Hematopoietic multipotent progenitor cell (in vitro differentiated cells): Measurements from ENCODE around the gene PRKN. TPM values are rescaled to one million over a fixed set of nuclear protein-coding genes. Genes with fewer than 3 reads are reported as not detected.

ENCODE experiments used
- DNase-seq, 3 donors: peaks; one replicate each; pipeline ENCODE4 v3.0.0-alpha.2; 2011 to 2015; ENCODE audit warnings: low read depth in 2 of 3, low spot score in 2 of 3
- total RNA-seq: library from RNA; depleted of rRNA; stranded (reverse); fragments of >200 nt; gene quantifications from one replicate; pipeline ENCODE4 v1.2.3, GENCODE V29; 2012

PRKN gene
- total RNA-seq, 1 donor: 7.0 TPM

DNA sequence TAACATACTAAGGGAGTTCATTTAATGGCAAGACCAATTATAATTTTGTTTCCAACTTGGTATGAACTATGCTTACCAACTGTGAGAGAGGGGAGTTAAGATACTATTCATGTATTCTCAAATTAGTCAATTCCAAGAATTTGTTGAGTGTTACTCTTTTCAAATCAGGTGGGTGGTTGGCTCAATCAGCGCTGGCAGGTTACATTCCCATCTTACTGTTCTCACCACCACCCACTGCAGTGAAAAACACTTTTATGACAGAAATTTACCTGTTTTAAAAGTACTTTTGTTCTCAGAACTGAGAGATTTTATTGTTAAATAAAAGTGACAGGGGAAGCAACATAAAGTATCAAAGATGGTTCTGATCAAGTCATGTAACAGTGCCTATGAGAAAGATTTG, 642.0 kb downstream of the PRKN start:
- DNase-seq: no peak

DNA sequence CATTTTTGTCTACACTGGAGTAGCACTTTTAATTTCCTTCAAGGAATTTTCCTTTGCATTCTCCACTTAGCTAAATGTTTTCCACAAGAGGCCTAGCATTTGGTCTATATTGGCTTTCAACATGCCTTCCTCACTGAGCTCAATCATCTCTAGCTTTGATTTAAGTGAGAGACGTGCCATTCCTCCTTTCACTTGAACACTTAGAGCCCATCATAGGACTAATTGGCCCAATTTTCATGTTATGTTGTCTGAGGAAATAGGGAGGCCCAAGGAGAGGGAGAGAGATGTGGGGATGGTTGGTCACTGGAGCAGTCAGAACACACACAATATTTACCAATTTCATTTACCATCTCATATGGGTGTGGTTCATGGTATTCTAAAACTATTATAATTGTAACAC, 645.0 kb downstream of the PRKN start:
- no peak for DNase-seq

DNA sequence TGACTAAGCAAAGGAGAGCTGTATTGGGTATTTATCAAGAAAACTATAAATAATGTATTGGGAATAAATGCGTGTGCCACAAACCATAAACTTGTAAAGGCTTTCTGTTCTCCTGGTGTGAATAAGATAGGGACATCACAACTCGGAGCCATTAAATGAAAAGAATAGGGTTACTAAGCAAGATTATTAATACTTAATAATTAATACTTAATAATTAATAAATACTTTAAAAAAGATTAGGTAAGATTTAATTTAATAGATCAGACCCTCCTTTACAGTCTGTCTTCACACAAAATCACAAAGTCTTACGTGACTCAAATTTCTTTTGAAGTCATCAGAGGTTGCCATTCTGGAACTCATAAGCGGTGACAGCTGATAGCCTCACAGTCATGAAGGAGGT, 648.9 kb downstream of the PRKN start:
- DNase-seq: no peak

DNA sequence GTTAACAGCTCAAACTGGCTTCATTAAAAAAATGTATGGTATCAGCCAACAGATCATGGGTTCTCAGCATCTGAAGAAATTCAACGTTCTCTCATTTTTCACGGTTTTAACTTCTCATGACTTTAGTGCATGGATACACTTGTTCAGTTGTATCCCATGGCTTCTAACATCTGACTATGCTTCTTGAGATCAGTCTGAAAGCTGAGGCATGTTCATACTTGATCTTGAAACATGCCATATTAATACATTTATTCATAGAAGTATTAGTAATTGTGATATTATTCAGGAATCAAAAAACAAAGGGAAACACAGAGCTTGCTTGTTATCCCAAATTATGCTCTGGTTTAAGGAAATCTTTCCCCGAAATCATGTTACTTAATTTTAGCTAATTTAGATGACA, 649.4 kb downstream of the PRKN start:
- DNase-seq: no peak

DNA sequence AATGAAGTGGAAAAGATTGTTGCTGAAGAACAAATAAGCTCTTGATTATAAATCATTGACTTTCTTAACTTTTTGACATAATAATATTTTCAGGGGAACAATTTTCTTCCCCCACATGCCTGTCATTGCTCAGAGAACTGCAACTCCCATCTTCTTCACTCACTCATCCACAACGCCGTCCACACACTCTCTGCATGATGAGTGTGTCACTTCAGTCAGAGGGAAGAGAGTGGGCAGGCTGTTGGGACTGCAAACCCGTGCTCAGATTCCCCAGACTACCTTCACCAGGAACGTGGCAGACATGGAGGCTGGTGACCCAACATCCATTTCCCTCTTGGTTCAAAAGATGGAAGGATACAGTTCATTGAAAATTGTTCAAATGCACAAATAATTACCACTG, 650.8 kb downstream of the PRKN start:
- no peak for DNase-seq

DNA sequence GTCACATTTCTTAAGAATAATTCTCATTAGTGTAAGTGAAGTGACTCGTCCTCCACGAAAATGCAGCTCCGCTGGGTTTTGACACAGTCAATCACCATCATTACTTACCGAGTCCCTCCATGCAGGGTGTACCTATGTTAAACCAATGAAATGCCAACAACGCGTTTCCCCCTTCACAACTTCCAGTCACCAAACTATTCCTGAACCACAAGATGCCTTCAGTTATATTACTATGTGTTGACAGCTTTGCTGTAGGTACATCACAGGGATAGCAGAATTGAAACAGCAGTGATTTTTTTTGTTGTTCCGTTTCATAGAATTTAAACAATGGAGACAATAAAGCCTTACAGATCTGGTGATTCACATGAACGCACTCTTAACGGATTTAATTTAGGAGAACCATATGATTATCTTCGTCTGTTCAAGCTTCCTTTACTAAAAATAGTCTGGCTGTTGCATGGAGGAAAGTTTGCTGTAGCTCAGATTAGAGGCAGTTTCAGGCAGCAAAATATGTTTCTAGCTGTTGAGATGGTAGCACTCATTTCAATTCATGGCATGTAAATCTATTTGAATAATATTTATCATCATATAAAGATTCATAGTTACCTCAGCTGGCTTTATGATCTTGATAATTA, 652.8 kb downstream of the PRKN start:
- no peak for DNase-seq

DNA sequence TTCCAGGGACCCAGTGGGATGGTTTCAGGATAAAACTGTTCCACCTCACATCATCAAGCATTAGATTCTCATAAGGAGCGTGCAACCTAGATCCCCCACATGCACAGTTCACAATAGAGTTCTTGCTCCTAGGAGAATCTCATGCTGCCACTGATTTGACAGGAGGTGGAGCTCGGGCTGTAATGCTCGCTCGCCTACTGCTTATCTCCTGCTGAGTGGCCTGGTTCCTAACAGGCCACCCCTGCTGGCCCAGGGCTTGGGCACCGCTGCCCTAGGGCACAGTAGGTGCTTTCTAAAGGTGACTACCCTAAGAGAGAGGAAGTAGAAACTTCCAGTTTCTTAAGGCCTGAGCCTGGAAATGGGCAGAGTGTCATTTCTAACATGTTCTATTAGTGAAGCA, 656.9 kb downstream of the PRKN start:
- no peak for DNase-seq

DNA sequence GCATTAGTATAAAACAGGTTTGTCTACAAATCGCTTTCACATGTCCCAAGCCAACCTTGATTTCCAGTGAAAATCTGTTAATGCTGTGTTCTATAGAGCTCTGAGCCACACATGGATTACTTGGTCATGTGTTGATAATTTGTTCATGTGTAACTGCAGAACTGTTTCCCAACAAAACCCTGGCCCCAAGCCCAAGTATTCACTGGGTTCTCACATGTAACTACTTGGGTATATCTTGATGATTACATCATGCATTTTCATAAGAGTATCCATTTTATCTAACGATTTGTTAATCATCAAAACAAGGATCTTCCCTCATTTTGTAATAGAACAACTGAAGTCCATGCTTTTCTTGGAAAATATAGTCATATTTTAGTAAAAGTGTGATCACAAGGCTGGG, 657.6 kb downstream of the PRKN start:
- no peak for DNase-seq

DNA sequence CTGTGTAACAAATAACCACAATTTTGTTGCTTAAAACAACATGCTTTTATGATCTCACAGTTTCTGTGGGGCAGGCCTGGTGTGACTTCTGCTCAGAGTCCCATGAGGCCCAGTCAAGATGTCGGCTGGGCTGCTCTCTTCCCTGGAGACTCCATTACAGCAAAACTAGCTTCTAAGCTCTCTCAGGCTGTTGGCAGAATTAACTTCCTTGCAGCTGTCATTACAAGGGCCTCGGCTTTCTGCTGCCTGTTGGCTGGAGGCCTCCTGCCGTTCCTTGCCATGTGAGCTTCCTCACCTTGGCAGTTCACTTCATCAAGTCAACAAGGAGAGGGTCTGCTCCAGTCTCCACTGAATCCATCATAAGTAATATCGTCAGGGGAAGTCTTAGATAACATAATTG, 659.2 kb downstream of the PRKN start:
- DNase-seq: no peak

DNA sequence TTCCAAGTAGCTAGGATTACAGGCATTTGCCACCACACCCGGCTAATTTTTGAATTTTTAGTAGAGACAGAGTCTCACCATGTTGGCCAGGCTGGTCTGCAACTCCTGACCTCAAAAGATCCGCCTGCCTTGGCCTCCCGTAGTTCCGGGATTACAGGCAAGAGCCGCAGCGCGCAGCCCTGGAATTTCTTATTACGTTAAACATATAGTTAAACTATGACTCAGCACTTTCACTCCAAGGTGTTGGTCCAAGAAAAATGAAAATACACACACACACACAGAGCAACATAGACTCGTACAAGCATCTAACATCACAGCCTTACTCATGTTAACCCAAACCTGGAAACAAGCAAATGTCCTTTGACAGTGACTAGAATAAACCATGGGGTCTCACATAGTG, 663.9 kb downstream of the PRKN start:
- no peak for DNase-seq

DNA sequence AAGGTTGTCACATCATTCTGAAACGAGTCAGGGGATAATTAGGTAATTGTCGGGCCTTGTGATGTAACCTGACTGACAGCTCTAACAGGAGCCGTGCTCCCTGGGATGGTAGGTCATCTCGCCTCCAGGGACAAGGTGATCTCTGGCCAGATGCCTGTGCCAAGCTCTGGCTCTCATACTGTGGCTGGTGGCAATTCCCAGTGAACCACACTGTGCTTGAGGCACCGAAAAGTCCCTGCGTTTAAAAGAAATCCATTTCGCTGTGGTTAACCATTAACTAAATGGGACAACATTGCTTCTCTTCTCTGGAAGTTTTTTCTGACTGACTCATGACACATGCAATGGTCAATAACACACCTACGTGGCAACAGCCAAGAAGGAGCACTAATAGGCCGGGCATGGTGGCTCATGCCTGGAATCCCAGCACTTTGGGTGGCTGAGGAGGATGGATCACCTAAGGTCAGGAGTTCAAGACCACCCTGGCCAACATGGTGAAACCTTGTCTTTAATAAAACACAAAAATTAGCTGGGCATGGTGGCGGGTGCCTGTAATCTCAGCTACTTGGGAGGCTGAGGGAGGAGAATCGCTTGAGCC, 669.2 kb downstream of the PRKN start:
- no peak for DNase-seq

DNA sequence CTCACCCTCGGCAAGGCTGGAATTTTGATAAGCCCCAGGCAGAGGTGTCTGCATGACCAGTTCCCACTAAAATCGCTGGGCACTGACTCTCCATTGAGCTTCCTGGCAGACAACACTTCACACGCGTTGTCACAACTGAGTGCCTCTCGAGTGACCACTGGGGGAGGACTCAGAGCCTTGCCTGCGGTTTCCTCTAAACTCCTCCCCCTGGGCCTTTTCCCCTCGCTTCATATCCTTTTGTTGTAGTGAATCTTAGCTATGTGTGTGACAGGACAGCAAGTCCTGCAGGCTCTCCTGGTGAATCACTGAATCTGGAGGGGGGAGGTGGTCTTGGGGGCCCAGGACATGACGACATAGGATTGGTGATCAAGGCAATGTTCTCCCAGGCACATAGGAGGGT, 670.8 kb downstream of the PRKN start:
- no peak for DNase-seq

DNA sequence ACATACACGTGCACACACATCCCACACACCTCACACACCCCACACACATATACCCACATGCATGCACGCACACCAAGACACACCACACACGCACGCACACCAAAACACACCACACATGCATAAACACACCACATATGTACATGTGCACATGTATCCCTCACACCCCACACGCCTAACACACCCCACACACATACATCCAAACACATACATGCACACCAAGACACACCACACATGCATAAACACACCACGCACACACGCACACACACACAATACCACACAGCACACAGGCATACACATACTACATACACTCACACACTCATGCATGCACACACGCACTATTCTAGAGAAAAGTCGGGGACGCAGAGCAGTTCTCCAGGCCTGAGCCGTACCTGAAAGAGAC, 671.5 kb downstream of the PRKN start:
- no peak for DNase-seq

DNA sequence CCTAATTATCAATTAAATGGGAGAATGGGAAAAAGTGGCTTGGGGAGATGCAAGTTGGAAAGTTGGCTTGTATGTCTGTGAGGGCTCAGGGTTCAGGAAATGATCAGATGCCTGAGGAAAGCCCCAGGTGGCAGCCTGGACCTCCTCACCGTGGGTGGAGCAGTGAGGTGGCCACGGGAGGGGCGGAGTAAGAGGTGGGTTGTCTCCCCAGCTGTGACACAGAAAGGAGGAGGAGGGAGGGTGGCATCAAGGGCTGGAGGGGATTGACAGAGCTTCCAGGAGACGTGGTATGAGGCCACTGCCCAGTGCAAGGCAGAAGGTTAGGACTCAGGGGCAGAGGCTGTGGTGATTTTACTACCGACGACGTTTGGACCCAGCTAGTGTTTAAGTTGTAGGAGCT, 672.2 kb downstream of the PRKN start:
- no peak for DNase-seq

DNA sequence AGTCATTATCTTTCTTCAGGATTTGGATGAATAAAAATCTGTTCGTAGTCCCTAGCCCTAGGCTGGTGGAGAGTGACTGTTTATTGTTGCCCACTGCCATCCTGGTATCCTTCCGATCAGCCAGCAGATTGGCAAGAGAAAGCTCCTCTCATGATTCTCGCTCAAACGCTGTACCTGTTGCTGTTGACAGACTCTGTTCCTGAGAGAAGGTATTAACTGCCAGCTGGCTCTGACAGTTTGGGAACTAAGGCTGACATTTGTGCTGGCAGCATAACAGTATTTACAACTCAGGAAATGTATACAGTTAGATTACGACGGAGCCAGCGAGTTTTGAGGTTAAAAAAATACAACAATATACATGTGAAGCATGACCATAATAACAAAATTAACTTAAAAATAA, 674.5 kb downstream of the PRKN start:
- DNase-seq: no peak

DNA sequence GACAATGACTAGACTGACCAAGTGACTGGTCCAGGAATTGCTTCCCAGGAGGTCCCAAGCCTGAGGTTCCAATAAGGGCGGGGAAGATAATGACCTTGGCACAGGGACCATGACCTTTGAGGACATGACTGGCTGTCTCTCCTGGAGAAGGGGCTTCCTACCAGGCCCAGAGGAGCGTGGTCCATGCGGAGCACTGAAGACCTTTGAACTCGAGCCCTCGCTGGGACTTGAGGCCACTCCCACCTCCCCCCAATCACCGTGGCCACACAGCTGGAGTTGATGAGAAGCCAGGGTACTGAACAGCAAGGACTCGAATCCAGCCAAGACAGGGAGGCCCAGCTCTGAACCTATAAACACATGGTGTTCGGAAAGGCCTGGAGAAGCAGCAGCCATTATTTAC, 677.0 kb downstream of the PRKN start:
- DNase-seq: no peak

DNA sequence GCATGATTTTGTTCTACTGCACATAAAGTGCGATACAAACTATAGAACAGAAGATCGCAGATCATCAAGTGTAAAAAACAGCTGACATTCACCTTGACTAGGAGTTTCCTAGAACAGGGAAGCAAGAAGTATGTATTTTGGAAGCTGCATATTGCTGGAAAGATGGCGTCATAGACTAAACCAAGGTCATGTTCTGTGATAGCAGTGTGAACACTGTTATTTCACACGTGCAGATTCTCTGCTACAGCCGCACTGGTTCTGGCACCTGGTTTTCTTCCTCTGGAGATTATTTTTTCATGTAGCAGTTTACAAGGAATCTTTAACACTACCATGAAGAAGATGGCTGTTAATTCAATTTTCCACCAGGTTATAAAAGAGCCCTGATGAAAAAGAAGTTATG, 681.2 kb downstream of the PRKN start:
- DNase-seq: no peak

DNA sequence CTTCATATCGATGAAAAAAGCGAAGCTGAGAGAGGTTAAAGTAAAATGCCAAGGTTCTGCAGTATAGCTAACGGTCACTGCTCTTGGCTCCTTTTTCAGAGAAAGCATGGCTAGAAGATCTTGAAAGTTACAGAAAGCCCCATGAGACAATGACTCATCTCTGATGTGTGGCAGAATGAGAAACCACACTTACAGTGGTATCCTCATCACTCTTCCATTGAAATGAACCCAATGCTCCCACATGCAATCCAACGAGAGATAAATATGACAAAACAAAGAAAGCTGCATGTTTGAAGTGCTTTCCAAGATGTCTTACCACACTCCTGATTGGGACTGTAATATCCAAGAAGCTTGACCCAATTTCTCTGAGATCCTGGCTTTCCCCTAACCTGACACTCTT, 694.9 kb downstream of the PRKN start:
- DNase-seq: no peak

DNA sequence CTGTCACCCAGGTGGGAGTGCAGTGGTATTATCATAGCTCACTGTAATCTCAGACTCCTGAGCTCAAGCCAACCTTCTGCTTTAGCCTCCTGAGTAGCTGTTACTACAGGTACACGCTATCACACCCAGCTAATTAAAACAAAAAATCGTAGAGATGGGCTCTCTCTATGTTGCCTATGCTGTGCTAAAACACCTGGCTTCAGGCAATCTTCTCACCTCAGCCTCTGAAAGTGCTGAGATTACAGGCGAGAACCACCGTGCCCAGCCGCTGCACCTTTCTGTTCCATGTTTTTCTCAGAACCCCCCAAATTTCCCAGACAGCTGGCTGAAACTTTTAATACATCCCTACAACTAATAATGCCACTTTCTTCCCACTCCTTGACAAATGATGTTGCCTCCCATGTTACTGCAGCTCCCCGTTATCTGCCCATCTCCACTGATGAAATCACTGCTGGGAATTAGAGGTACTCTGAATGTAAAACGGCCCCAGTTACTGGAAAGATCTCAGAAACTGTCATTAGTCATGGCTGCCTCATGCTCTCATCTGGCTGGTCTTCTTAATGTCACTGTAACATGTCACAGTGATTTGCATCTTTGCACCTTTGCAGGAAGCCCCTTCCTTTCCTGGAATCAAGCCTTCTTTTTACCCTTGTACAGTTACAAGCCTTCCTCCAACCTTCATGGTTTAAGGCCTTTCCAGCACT, 697.5 kb downstream of the PRKN start:
- DNase-seq: no peak

DNA sequence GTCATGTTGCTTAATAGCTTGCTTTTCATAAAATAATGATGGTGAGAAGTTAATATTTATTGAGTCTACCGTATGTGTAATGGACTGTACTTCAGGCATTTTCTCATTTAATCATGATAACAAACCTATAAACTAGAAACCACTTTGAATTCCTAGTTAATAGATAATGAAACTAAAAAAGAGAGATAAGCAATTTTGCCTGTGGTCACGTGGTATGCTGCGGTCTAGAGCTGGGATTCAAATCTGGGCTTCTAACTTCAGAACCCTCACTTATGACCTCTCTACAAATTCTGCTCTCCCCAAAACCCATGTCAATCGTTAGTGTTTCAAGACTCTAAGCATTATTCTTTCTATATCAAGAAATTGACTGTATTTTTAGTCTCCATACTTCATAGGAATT, 700.7 kb downstream of the PRKN start:
- no peak for DNase-seq

DNA sequence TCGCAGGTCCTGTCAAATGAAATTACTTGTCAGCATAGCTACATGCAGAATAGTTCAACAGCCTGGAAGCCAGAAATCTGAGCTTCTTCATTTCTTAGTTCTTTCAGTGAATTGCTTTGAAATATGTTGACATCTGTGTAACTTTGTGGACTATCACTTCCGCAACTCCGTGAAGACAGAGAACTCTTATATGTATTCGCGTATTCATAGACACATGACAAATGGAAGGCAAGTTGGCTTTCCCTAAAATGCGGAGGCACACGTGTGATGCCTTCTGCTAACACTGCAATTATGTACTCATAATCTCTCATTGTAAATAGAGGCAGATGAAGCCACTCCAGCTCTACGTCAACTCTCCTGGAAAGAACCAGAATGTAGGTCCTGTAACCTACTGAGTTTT, 701.5 kb downstream of the PRKN start:
- DNase-seq: no peak

DNA sequence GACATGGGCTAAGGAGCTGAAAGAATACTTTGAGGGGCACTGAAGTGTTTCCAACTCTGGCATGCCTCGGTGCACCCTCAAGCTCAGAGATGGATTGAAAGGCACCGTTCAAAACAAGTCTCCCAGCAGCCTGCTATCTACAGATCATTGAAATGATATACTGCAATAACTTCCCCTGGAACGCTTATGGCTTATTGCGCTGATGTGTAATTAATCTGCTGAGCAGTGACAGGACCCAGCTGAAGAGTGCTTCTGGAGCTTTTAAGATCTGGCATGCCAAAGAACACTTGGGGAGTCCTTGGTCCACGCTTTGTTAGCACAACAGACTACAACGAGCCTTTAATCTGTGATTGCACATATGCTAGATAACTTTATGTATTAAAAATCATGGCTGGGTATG, 708.2 kb downstream of the PRKN start:
- no peak for DNase-seq

DNA sequence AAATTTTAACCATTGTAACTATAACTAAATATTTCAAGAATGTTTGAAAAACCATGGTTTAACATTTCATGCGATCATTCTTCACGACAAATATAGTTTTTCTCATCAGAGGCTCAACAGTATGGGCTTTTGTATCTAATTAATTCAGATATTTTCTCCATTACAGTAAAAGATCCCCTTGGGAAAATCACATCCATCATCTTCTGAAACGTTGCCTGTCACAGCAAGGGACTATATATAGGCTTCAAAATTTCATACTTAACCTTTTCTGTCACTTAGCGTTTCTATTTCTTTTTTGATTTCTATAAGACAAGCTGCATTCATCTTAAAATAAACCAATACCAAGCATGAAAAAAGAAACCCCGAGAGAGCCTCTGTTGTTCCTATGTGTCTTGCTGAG, 710.0 kb downstream of the PRKN start:
- no peak for DNase-seq
